ENCODE measurements around the gene SYNGR3. TPM values are rescaled to one million over a fixed set of nuclear protein-coding genes. Genes with fewer than 3 reads are reported as not detected.

The SYNGR3 gene
- total and polyA plus RNA-seq, 2 of the 13 experiments (the other 11 are each of a cell fraction or from before 2014, with no cell fraction given), result 0.97 to 5.7 TPM

- no peak overlapping the region for H3K4me3 ChIP-seq (replicated peaks in 1 of 3; ENCODE audit: insufficient read depth in 1 of 3, low read depth in 2 of 3, low read length in 3 of 3)
- H3K9ac ChIP-seq (ENCODE audit: insufficient read depth, low read depth, low read length), result no peak overlapping the region
- no peak overlapping the region for H3K27ac ChIP-seq (ENCODE audit: extremely low read length, insufficient read depth, low read length)
- FAIRE-seq (no peak), DNase-seq (ENCODE audit: low spot score) (no peak), ATAC-seq (no peak)
- H3K9me3 ChIP-seq (ENCODE audit: low read length), result no peaks in the 10 kb centered on the region
- WGBS (ENCODE audit: low lambda C conversion rate), result 78% methylated on average over 89 of the region's 96 CpGs
- intact Hi-C loops (cut with micrococcal nuclease; ENCODE audit: unreplicated experiment) (no loop called here), in situ Hi-C loops (cut with HindIII; ENCODE audit: extremely low pct_ligation_motif_present, low pct_unique_long_range_greater_than_20kb) (no loop called here)
- H2AFZ ChIP-seq (ENCODE audit: low read length), result no peak overlapping the region
- ChIA-PET CTCF (ENCODE audit: low intra/inter-chr PET ratio, low total read pairs) (no interaction called here), POLR2A (interaction anchor here (0.7 to 2.6 kb wide), 3 partner anchors 20 to 154 kb away, joined by 3 to 16 read pairs (median 7); partner anchors contain the start of genes RPS2 and TBL3)
- peaks cover 0 to 8% of the 10 kb centered on the region in 2 experiments; a peak in 2 of 5 replicates for H3K27me3 ChIP-seq (ENCODE audit: control insufficient read depth in 1 of 2, insufficient read depth in 2 of 2, low read length in 2 of 2)
- no peaks in the 10 kb centered on the region; a peak in 1 of 5 replicates for H3K36me3 ChIP-seq (replicated peaks in 1 of 2; ENCODE audit: control insufficient read depth in 1 of 2, insufficient read depth in 2 of 2, low read length in 2 of 2)
- no peaks in the 10 kb centered on the region for H4K20me1 ChIP-seq (ENCODE audit: insufficient read depth, low read length)
- peaks cover 48% of the 10 kb centered on the region for H3K4me1 ChIP-seq (ENCODE audit: insufficient read depth, low read length)
- BruUV-seq (replicated peaks), result no TSS peak
- no peak overlapping the region for H3K4me2 ChIP-seq (ENCODE audit: low read depth, low read length)
- TF ChIP-seq ZNF776 (CRISPR knock-in tag; IDR thresholded peaks at IDR 0.05), result no peak
- no peak for TF ChIP-seq SP1 (IDR thresholded peaks at IDR 0.05)
- peak; percentile 28; the same call in 1 of the 2 replicates for TF ChIP-seq SP1 (CRISPR knock-in tag; IDR thresholded peaks at IDR 0.05)
- TF ChIP-seq ZBTB38 (CRISPR knock-in tag; IDR thresholded peaks at IDR 0.05), result 0 out of 2 replicates have a peak, but pooled peaks have one; percentile 32
- TF ChIP-seq HOXA3 (CRISPR knock-in tag; IDR thresholded peaks at IDR 0.05), result peak; percentile 53
- TF ChIP-seq PRPF4 (IDR thresholded peaks at IDR 0.05; ENCODE audit: low read depth, low read length, poor library complexity, severe bottlenecking), result peak; percentile 49
- peak; percentile 72 for TF ChIP-seq ZBTB33 (CRISPR knock-in tag; IDR thresholded peaks at IDR 0.05)
- no peaks in the 10 kb centered on the region for H3K79me2 ChIP-seq (ENCODE audit: insufficient read depth, low read length)
These were observed 2.4 kb downstream of the SYNGR3 start for GRCh38 chr16:1991948-1992703.

Data from HepG2 (cell line).